ENCODE data around the gene METTL6.

GRCh38 chr3:15361494-15362214 is 65.7 kb downstream of the METTL6 start:
- TF ChIP-seq CTCF (IDR thresholded peaks at IDR 0.05): no peak
- no peak for TF ChIP-seq POLR2AphosphoS5 (IDR thresholded peaks at IDR 0.05)
